ENCODE data around the gene C12orf56. TPM values are rescaled to one million over a fixed set of nuclear protein-coding genes. Genes with fewer than 3 reads are reported as not detected.

The C12orf56 gene
- total RNA-seq, 2 donors from 2014 or later: not detected

GRCh38 chr12:64428956-64429355 is 38.4 kb upstream of the C12orf56 start:
- DNase-seq (no peak), ATAC-seq (no peak)
- intact Hi-C loops (cut with DNase I): no loop called here
- H3K27me3 ChIP-seq: no peaks in the 10 kb centered on the region
- no peaks in the 10 kb centered on the region for H3K9me3 ChIP-seq
- no peak overlapping the region for H3K27ac ChIP-seq
- TF ChIP-seq CTCF (IDR thresholded peaks at IDR 0.05): no peak
- TF ChIP-seq POLR2A (IDR thresholded peaks at IDR 0.05): no peak
- no peak overlapping the region for H3K4me3 ChIP-seq
- H3K36me3 ChIP-seq (replicated peaks in 1 of 2; ENCODE audit: insufficient read depth in 1 of 2, low read depth in 2 of 2): peaks cover 5 to 36% of the 10 kb centered on the region in 2 donors
- peaks cover 9% of the 10 kb centered on the region for H3K4me1 ChIP-seq
- 79 to 82% methylated on average over 4 of the region's 4 CpGs for WGBS, 2 donors

DNA sequence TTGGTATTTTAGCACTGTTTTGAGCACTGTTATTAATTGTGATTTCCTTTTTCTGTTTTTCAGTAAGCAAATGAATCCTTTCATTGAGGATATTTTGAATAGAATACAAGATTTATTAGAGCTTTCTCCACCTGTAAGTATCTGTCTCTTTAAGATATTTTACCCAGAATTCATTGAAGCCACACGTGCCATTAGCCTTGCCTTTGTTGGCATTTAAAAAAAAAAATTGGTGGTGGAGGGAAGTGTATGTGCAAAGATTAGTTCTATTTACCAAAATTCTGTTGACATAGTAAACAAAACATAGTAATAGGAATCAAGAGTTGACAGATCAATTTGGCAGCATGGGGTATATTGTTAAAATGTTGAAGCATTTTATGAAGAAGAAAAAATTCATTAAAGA is 37.4 kb upstream of the C12orf56 start:
- Histone ChIP-seq H3K9me3 (no peaks in the 10 kb centered on the region), H3K27ac (no peak overlapping the region), H3K4me3 (no peak overlapping the region), H3K4me1 (peaks cover 9% of the 10 kb centered on the region), H3K36me3 (replicated peaks in 1 of 2; ENCODE audit: insufficient read depth in 1 of 2, low read depth in 2 of 2) (peaks cover 12 to 33% of the 10 kb centered on the region in 2 donors), H3K27me3 (no peaks in the 10 kb centered on the region)
- intact Hi-C loops (cut with DNase I): no loop called here
- TF ChIP-seq POLR2A (IDR thresholded peaks at IDR 0.05) (no peak), CTCF (IDR thresholded peaks at IDR 0.05) (no peak)
- DNase-seq (no peak), ATAC-seq (no peak)
- WGBS, 2 donors: 5 to 7% methylated on average over 1 of the region's 1 CpG

DNA sequence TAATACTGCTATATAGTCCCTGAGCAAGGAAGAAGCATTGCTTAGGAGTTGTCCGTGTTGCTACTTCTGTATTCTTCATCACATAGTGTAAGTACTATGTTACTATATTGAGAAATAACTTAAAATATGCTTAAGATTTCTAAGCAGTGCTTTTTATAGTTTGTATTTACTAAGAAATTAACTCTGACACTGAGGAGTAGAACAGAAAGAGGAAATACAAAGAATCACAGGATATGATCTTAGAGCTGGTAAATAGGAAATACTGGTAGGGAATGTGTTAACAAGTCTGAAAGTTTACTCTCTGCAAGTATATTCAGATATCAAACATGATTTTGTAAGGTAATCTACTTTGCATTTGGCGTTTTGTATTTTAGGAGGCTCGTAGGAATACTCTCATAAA is 29.1 kb upstream of the C12orf56 start:
- peaks cover 9 to 42% of the 10 kb centered on the region in 2 donors for H3K36me3 ChIP-seq (replicated peaks in 1 of 2; ENCODE audit: insufficient read depth in 1 of 2, low read depth in 2 of 2)
- H3K4me1 ChIP-seq: no peaks in the 10 kb centered on the region
- H3K9me3 ChIP-seq: no peaks in the 10 kb centered on the region
- intact Hi-C loops (cut with DNase I): no loop called here
- WGBS, 2 donors: 51 to 71% methylated on average over 3 of the region's 3 CpGs
- no peak overlapping the region for H3K27ac ChIP-seq
- H3K27me3 ChIP-seq: no peaks in the 10 kb centered on the region
- H3K4me3 ChIP-seq: no peak overlapping the region
- no peak for DNase-seq
- ATAC-seq: no peak
- TF ChIP-seq POLR2A (IDR thresholded peaks at IDR 0.05) (no peak), CTCF (IDR thresholded peaks at IDR 0.05) (no peak)

GRCh38 chr12:64418209-64418608 is 27.7 kb upstream of the C12orf56 start:
- Histone ChIP-seq H3K27ac (no peak overlapping the region), H3K27me3 (no peaks in the 10 kb centered on the region), H3K36me3 (replicated peaks in 1 of 2; ENCODE audit: insufficient read depth in 1 of 2, low read depth in 2 of 2) (peaks cover 1 to 32% of the 10 kb centered on the region in 2 donors), H3K4me1 (no peaks in the 10 kb centered on the region), H3K9me3 (no peaks in the 10 kb centered on the region), H3K4me3 (no peak overlapping the region)
- ATAC-seq: no peak
- no peak for DNase-seq
- intact Hi-C loops (cut with DNase I): no loop called here
- no peak for TF ChIP-seq POLR2A (IDR thresholded peaks at IDR 0.05)
- no peak for TF ChIP-seq CTCF (IDR thresholded peaks at IDR 0.05)

DNA sequence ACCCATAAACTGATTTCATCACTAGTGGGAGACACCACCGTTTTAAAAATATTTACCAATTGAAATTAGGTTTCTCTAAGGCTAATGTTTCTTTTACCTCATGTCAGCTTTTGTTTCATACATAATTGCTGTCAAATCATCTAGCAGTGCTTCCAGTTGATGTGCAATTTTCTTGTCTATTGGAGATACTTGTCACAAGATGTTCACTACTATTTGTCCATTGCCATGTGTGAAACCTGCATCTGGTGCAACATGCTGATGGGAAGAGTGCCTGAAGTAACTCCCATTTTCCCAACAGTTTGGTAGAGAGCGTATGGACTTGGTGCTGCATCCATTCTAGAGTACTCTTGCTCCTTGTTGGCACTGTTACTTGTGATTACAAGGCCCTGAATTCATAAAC is 23.3 kb upstream of the C12orf56 start:
- no peaks in the 10 kb centered on the region for H3K9me3 ChIP-seq
- intact Hi-C loops (cut with DNase I): no loop called here
- WGBS, 2 donors: 57 to 72% methylated on average over 2 of the region's 2 CpGs
- peaks cover 3% of the 10 kb centered on the region for H3K4me1 ChIP-seq
- ATAC-seq: no peak
- no peak overlapping the region for H3K4me3 ChIP-seq
- no peak for DNase-seq
- no peaks in the 10 kb centered on the region for H3K27me3 ChIP-seq
- no peak overlapping the region for H3K27ac ChIP-seq
- no peak for TF ChIP-seq CTCF (IDR thresholded peaks at IDR 0.05)
- TF ChIP-seq POLR2A (IDR thresholded peaks at IDR 0.05): no peak
- peaks cover 0 to 25% of the 10 kb centered on the region in 2 donors for H3K36me3 ChIP-seq (replicated peaks in 1 of 2; ENCODE audit: insufficient read depth in 1 of 2, low read depth in 2 of 2)
